Measurements from ENCODE around the gene PPP5C.
"Not testable (repeated sequence)": the region's sequence is repeated elsewhere in the genome, so short reads cannot be mapped to it uniquely, and the experiment has no call there.

The PPP5C gene

DNA sequence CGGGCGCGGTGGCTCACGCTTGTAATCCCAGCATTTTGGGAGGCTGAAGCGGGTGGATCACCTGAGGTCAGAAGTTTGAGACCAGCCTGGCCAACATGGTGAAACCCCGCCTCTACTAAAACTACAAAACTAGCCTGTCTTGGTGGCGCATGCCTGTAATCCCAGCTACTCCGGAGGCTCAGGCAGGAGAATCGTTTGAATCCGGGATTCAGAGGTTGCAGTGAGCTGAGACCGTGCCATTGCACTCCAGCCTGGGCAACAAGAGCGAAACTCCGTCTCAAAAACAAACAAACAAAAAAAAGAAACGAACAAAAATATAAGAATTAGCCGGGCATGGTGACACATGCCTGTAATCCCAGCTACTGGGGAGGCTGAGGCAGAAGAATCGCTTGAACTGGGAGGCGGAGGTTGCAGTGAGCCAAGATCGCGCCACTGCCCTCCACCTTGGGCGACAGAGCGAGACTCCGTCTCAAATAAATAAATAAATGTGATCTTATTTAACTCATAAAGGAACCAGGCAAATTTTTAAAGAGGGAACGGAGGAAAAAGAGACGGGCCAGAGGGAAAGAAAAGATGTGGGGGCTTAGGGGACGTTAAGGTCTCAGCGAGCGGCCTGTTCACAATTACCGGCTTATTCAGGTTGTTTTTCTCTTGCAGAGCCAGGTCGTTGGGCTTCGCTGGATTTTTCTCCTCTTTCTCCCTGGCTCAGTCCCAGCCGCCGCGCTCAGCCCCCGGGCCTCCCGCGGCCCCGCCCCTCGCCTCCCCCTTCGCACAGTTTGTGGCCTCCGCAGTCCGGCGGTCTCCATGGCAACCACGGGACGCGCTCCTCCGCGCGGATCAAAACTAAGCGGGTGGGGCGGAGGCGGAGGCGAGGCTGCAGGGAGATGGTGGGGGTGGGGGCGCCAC, 69.2 kb downstream of the PPP5C start:
- not testable (repeated sequence) for H3K27me3 ChIP-seq (ENCODE audit: insufficient read depth, low read length); H3K36me3 ChIP-seq (ENCODE audit: insufficient read depth, low read length); H3K9me3 ChIP-seq (ENCODE audit: low read length)
- peaks cover 30% of the 10 kb centered on the region for H3K4me1 ChIP-seq (ENCODE audit: insufficient read depth, low read length)
- peak overlapping the region; percentile 85 for H2AFZ ChIP-seq (ENCODE audit: low read depth, low read length)
- H3K4me3 ChIP-seq (ENCODE audit: low read length), result peak overlapping the region; percentile 50

DNA sequence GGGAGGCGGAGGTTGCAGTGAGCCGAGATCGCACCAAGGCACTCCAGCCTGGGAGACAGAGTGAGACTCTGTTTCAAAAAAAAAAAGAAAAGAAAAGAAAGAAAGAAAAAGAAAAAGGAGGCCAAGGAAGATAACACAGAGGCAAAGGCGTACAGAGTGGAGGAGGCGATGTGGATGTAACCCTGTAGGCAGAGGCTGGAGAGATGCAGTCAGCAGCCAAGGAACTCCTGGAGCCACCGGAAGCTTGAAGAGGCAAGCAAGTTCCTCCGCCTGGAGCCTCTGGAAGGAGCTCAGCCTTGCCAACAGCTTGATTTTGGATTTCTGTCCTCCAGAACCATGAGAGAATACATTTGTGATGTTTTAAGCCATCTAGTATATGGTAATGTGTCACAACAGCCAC, 73.2 kb downstream of the PPP5C start:
- Histone ChIP-seq H2AFZ (ENCODE audit: low read depth, low read length) (no peak overlapping the region), H3K4me3 (ENCODE audit: low read length) (no peak overlapping the region), H3K36me3 (ENCODE audit: insufficient read depth, low read length) (no peaks in the 10 kb centered on the region), H3K27me3 (ENCODE audit: insufficient read depth, low read length) (no peaks in the 10 kb centered on the region), H3K4me1 (ENCODE audit: insufficient read depth, low read length) (peaks cover 6% of the 10 kb centered on the region), H3K9me3 (ENCODE audit: low read length) (no peaks in the 10 kb centered on the region)

DNA sequence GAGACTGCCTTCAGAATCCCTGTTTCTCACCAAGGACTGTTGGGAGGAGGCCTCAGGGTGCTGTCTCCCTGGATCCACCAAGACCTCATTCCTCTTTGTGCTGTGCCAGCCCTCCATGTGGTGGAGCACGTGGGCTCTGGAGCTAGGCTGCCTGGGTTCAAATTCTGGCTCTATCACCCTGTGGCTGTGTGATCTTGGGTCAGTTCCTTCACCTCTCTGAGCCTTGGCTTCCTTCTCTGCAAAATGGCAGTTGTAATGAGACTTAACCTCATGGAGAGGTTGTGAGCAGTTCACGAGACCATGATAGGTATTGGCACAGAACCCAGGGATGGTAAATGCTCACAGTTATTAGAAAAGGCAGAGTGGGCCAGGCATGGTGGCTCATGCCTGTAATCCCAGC, 75.5 kb downstream of the PPP5C start:
- H2AFZ ChIP-seq (ENCODE audit: low read depth, low read length), result no peak overlapping the region
- peaks cover 15% of the 10 kb centered on the region for H3K4me1 ChIP-seq (ENCODE audit: insufficient read depth, low read length)
- H3K27me3 ChIP-seq (ENCODE audit: insufficient read depth, low read length), result no peaks in the 10 kb centered on the region
- no peaks in the 10 kb centered on the region for H3K9me3 ChIP-seq (ENCODE audit: low read length)
- no peaks in the 10 kb centered on the region for H3K36me3 ChIP-seq (ENCODE audit: insufficient read depth, low read length)
- H3K4me3 ChIP-seq (ENCODE audit: low read length), result no peak overlapping the region

DNA sequence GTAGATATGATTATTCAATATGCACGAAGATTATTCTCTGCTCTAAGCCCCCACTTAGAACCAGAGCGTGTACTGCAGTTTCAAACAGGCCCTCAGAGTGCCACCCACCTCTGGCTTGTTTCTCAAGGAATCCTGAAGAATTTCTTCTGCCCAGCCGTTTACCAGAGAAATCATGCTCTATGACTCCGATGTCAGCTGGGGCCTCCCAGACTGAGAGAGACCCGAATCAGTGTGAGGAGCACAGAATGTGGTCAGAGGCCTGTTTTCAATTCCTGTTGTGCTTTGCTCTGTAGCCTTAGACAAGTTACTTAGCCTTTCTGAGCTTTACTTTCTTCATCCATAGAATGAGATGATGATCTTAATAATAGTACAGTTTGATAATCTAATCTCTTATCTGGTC, 76.3 kb downstream of the PPP5C start:
- Histone ChIP-seq H3K9me3 (ENCODE audit: low read length) (no peaks in the 10 kb centered on the region), H3K4me1 (ENCODE audit: insufficient read depth, low read length) (peaks cover 21% of the 10 kb centered on the region), H3K27me3 (ENCODE audit: insufficient read depth, low read length) (no peaks in the 10 kb centered on the region), H3K36me3 (ENCODE audit: insufficient read depth, low read length) (no peaks in the 10 kb centered on the region), H3K4me3 (ENCODE audit: low read length) (no peak overlapping the region), H2AFZ (ENCODE audit: low read depth, low read length) (no peak overlapping the region)

DNA sequence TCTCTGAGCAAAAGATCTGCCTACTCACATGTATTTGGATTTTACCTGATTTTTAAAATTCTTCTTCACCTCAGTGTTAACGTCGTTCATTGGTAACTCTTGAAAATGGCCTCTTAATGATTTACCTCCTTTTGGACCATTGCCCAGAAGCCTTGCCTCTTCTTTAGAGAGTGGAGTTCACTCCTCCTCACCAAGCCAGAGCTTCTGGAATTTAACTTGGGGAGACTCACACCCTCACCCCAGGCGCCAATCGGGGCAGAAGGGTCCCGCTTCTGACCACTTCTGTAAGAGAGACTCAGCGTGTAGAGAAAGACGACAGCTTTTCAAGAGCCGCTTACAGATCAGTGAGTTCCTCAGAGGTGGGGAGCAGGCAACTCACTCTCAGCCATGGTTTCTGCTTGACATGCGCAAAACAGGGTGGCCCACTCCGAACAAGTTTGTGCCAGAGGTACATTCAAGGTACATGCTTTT, 79.2 kb downstream of the PPP5C start:
- Histone ChIP-seq H3K27me3 (ENCODE audit: insufficient read depth, low read length) (no peaks in the 10 kb centered on the region), H3K4me1 (ENCODE audit: insufficient read depth, low read length) (peaks cover 31% of the 10 kb centered on the region)

DNA sequence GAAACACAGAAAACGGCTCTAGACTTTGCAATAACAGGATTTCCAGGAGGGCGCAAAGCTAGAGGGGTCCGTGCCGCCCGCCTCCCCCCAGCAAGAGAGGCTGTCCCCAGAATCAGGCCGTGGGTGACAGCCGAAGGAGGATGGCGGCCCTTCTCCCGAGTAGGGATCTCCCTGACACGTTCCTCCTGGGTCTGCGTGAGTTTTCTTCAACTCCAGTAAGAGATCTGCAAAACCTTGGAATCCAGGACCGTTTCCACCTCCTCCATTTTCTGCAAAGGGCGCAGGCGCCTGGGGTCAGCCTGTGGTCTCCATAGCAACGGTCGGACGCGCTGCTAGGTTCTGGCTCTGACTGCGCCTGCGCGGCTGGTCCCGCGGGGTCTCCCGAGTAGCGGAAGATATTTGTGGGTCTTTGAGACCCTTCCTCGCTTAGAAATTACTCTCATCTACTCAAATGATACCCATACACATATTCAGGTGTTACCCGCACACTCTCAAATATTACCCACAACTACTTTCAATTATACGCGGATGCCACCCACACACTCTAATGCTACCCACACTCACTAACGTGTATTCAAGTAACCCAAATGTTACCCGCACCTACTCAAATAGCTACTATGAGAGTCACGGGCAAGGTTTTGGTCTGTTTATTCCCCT, 79.7 kb downstream of the PPP5C start:
- Histone ChIP-seq H3K9me3 (ENCODE audit: low read length) (no peaks in the 10 kb centered on the region), H3K27me3 (ENCODE audit: insufficient read depth, low read length) (no peaks in the 10 kb centered on the region)

More for the DNA sequence above, 79.2 kb downstream of the PPP5C start:
- Histone ChIP-seq H3K36me3 (ENCODE audit: insufficient read depth, low read length) (no peaks in the 10 kb centered on the region), H2AFZ (ENCODE audit: low read depth, low read length) (peak overlapping the region; percentile 57), H3K9me3 (ENCODE audit: low read length) (no peaks in the 10 kb centered on the region), H3K4me3 (ENCODE audit: low read length) (peak overlapping the region; percentile 41)

DNA sequence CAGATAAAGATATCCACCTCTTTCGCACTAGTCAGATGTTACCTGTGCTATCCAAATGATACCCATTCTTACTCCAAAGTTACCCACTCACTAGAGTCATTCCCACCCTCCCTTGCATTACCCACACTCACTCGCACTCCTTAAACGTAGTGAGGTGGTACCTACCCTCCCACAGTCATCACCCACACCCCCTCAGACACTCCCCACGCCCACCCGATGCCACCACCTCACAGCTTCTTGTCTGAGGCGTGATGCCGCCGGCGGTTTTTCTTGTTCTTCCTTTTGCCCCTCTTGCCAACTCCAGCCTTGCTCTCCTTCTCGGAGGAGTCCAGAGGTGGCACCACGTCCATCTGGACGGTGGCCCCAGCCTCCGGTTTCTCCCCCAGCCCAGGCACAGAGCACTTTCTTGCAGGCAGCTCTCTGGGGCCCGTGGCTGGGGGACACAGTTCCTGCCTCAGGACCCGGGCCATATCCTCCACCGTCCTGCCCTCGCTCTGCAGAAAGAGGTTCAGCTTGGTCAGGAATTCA, 80.7 kb downstream of the PPP5C start:
- H3K36me3 ChIP-seq (ENCODE audit: insufficient read depth, low read length), result no peaks in the 10 kb centered on the region
- peaks cover 31% of the 10 kb centered on the region for H3K4me1 ChIP-seq (ENCODE audit: insufficient read depth, low read length)
- H3K4me3 ChIP-seq (ENCODE audit: low read length), result peak overlapping the region; percentile 50
- H3K27me3 ChIP-seq (ENCODE audit: insufficient read depth, low read length), result no peaks in the 10 kb centered on the region
- no peak overlapping the region for H2AFZ ChIP-seq (ENCODE audit: low read depth, low read length)
- H3K9me3 ChIP-seq (ENCODE audit: low read length), result no peaks in the 10 kb centered on the region

More for the DNA sequence above, 79.7 kb downstream of the PPP5C start:
- Histone ChIP-seq H3K36me3 (ENCODE audit: insufficient read depth, low read length) (no peaks in the 10 kb centered on the region), H3K4me3 (ENCODE audit: low read length) (peak overlapping the region; percentile 41), H3K4me1 (ENCODE audit: insufficient read depth, low read length) (peaks cover 31% of the 10 kb centered on the region), H2AFZ (ENCODE audit: low read depth, low read length) (peak overlapping the region; percentile 57)

DNA sequence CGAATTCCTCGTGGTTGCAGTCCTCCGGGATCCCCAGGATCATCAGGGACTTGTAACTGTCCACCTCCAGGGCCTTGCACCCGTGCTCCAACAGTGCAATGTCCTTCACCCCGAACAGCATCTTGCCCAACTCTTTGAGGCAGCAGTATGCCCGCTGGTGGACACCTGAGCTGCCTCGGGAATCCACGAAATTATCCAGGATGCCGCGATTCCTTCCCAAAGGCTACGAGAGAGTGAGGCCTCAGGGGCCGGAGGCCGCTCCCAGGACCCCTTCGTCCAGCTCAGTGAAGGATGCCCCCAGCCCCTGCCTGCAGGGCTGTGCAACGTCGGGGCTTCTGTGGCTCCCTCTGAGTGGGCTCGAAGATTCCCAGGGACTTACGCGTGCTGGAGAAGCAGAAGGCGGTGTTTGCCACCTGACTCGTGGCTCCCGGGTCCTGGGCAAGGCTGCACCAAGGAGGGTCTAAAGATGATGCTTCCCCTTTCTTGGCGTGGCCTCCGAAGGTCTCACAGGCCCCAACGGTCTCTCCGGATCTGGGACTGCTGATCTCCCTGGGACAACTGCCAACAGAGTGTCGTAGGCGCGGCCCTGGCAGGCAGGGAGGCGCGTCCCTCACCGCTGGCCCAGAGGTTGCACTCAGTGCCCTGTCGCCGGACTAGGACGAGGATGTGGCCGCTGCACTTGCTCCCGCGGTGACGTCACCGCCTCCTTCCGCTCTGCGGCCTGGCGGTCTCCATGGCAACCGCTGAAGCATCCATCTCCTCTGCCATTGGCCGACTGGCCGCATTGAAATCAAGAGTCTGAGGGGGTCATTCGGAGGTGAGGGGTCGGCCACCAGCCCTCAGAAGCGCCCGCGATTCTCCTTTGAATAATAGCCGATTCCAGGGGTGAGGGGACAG, 81.6 kb downstream of the PPP5C start, which contains the start of gene PNMA8C:
Gene PNMA8C, minus strand, starts transcription at position 698 of the 897 bp plus-strand sequence. Its CDS starts 577 bp downstream, at position 121.
- peaks cover 31% of the 10 kb centered on the region for H3K4me1 ChIP-seq (ENCODE audit: insufficient read depth, low read length)
- no peaks in the 10 kb centered on the region for H3K27me3 ChIP-seq (ENCODE audit: insufficient read depth, low read length)
- no peaks in the 10 kb centered on the region for H3K9me3 ChIP-seq (ENCODE audit: low read length)
- H3K36me3 ChIP-seq (ENCODE audit: insufficient read depth, low read length), result no peaks in the 10 kb centered on the region
- H3K4me3 ChIP-seq (ENCODE audit: low read length), result peak within 1 kb of the TSS; percentile 50
- H2AFZ ChIP-seq (ENCODE audit: low read depth, low read length), result peak within 1 kb of the TSS; percentile 6

DNA sequence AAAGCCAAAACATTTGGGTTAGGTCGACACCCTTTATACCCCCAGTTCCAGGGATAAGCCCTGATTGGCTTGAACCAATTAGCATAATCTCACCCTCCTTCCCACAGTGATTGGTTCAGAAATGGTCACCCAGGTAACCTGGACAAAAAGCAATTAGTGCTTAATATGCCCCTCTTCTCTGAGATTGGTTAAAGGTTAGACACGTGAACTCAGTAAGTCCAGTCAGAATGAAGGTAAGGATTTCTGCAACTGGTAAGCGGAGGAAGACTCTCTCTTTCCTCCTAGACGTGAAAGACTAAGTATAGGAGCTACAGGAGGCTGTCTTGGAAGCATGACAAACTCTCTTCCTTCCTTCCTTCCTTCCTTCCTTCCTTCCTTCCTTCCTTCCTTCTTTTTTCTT, 83.1 kb downstream of the PPP5C start:
- H3K4me1 ChIP-seq (ENCODE audit: insufficient read depth, low read length), result peaks cover 31% of the 10 kb centered on the region
- no peaks in the 10 kb centered on the region for H3K9me3 ChIP-seq (ENCODE audit: low read length)
- no peak overlapping the region for H3K4me3 ChIP-seq (ENCODE audit: low read length)
- no peak overlapping the region for H2AFZ ChIP-seq (ENCODE audit: low read depth, low read length)
- H3K27me3 ChIP-seq (ENCODE audit: insufficient read depth, low read length), result no peaks in the 10 kb centered on the region
- H3K36me3 ChIP-seq (ENCODE audit: insufficient read depth, low read length), result no peaks in the 10 kb centered on the region

DNA sequence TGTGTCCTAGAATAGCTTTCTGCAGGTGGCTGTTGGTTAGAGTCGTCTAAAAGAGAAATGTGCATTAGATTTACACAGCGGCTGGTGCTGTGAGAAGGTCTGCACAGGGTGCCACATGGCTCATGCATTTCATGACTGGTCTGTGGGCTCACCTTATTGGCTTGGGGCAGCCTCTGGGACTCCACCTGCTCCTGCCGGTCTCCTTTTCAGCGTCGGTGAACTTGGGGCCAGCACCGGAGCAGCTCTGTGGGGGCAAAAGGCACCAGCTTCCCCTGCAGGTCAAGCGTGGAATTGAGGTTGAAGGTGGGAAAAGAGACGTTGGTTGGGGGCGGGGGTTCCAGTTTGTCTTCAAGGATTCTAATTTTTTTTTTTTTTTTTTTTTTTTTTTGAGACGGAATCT, 84.9 kb downstream of the PPP5C start:
- no peak overlapping the region for H3K4me3 ChIP-seq (ENCODE audit: low read length)
- no peaks in the 10 kb centered on the region for H3K36me3 ChIP-seq (ENCODE audit: insufficient read depth, low read length)
- H3K4me1 ChIP-seq (ENCODE audit: insufficient read depth, low read length), result peaks cover 21% of the 10 kb centered on the region
- H3K27me3 ChIP-seq (ENCODE audit: insufficient read depth, low read length), result no peaks in the 10 kb centered on the region
- H2AFZ ChIP-seq (ENCODE audit: low read depth, low read length), result no peak overlapping the region
- H3K9me3 ChIP-seq (ENCODE audit: low read length), result no peaks in the 10 kb centered on the region

DNA sequence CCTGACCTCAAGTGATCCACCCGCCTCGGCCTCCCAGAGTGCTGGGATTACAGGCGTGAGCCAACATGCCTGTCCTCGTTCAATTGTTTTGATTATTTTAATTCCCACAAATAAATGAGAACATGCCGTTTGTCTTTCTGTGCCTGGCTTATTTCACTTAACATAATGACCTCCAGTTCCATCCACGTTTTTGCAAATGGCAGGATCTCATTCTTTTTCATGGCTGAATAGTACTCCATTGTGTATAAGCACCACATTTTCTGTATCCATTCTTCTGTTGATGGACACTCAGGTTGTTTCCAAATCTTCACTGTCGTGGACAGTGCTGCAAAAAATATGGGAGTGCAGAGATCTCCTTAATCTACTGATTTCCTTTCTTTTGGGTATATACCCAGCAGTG, 86.6 kb downstream of the PPP5C start:
- H3K4me3 ChIP-seq (ENCODE audit: low read length); H2AFZ ChIP-seq (ENCODE audit: low read depth, low read length); H3K4me1 ChIP-seq (ENCODE audit: insufficient read depth, low read length); H3K27me3 ChIP-seq (ENCODE audit: insufficient read depth, low read length); H3K36me3 ChIP-seq (ENCODE audit: insufficient read depth, low read length); H3K9me3 ChIP-seq (ENCODE audit: low read length): not testable (repeated sequence)

DNA sequence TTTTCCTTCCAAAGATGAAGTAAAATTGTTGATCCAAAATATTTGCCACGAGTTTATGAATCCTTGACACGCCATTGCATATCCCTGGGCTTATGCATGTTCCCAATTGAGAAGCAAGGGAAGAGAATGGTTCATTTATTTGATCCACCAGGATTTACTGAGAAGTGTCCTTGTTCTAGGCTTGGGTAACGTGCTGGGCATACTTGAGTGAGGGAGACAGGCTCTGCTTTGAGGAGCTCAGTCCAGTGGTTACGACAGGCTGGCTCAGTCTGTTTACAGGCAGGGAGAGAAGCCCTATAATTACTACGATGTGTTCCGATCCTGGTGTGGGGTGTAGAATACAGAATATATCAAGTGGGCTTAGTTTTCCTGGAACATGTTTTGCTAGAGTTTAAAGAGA, 88.1 kb downstream of the PPP5C start:
- H3K4me3 ChIP-seq (ENCODE audit: low read length), result no peak overlapping the region
- no peaks in the 10 kb centered on the region for H3K27me3 ChIP-seq (ENCODE audit: insufficient read depth, low read length)
- H2AFZ ChIP-seq (ENCODE audit: low read depth, low read length), result no peak overlapping the region
- no peaks in the 10 kb centered on the region for H3K36me3 ChIP-seq (ENCODE audit: insufficient read depth, low read length)
- H3K4me1 ChIP-seq (ENCODE audit: insufficient read depth, low read length), result no peaks in the 10 kb centered on the region
- no peaks in the 10 kb centered on the region for H3K9me3 ChIP-seq (ENCODE audit: low read length)
